ENCODE data around the gene ZNF444.

- TF ChIP-seq, protein P1, sequence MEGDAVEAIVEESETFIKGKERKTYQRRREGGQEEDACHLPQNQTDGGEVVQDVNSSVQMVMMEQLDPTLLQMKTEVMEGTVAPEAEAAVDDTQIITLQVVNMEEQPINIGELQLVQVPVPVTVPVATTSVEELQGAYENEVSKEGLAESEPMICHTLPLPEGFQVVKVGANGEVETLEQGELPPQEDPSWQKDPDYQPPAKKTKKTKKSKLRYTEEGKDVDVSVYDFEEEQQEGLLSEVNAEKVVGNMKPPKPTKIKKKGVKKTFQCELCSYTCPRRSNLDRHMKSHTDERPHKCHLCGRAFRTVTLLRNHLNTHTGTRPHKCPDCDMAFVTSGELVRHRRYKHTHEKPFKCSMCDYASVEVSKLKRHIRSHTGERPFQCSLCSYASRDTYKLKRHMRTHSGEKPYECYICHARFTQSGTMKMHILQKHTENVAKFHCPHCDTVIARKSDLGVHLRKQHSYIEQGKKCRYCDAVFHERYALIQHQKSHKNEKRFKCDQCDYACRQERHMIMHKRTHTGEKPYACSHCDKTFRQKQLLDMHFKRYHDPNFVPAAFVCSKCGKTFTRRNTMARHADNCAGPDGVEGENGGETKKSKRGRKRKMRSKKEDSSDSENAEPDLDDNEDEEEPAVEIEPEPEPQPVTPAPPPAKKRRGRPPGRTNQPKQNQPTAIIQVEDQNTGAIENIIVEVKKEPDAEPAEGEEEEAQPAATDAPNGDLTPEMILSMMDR (conservative IDR thresholded peaks at IDR 0.05 in 1 of 2, IDR thresholded peaks at IDR 0.05 in 1 of 2; ENCODE audit: low read depth in 1 of 2, low read length in 2 of 2), result no peak
- no peak for TF ChIP-seq EZH2 (IDR thresholded peaks at IDR 0.05; ENCODE audit: low read length, missing control alignments)
Observed at GRCh38 chr19:56209091-56209490, 68.0 kb downstream of the ZNF444 start.
